Measurements from ENCODE around the gene INPP5J.
A peak's percentile ranks its signal among the peaks of the same experiment; 100 is the strongest.
"Not testable (repeated sequence)": the region's sequence is repeated elsewhere in the genome, so short reads cannot be mapped to it uniquely, and the experiment has no call there.

Gene INPP5J

GRCh38 chr22:31102441-31103081 lies 20.2 kb upstream of the INPP5J start:
- DNase-seq (ENCODE audit: low spot score) = no peak

GRCh38 chr22:31103111-31103510 lies 19.7 kb upstream of the INPP5J start:
- no peak for DNase-seq (ENCODE audit: low spot score)

DNA sequence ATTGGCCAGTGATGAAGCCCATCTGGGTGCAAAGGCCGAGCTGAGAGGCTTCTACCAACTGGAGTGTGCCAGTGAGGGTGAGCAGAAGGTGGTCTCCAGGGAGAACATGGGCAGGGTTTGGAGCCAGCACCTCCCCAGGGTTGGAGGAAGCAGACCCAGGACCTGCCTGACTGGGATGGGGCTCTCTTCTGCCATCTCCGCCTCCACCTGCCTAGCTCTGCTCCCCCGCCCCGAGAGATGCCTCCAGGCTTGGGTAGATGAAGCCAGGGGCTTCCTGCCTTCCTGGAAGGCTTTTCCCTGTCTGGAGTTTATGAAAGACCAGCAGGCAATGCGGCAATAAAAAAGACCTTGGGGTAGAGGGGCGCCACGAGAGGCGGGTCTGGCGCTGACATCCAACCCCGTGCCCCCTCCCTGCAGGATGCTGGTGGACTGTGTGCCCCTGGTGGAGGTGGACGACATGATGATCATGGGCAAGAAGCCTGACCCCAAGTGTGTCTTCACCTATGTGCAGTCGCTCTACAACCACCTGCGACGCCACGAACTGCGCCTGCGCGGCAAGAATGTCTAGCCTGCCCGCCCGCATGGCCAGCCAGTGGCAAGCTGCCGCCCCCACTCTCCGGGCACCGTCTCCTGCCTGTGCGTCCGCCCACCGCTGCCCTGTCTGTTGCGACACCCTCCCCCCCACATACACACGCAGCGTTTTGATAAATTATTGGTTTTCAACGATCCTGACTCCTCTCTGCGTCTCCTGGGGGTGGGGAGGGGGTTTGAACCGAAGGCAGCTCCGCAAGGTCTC lies 18.7 kb upstream of the INPP5J start:
- DNase-seq (ENCODE audit: low spot score) = no peak

GRCh38 chr22:31104869-31105268 lies 17.9 kb upstream of the INPP5J start:
- no peak for DNase-seq (ENCODE audit: low spot score)

DNA sequence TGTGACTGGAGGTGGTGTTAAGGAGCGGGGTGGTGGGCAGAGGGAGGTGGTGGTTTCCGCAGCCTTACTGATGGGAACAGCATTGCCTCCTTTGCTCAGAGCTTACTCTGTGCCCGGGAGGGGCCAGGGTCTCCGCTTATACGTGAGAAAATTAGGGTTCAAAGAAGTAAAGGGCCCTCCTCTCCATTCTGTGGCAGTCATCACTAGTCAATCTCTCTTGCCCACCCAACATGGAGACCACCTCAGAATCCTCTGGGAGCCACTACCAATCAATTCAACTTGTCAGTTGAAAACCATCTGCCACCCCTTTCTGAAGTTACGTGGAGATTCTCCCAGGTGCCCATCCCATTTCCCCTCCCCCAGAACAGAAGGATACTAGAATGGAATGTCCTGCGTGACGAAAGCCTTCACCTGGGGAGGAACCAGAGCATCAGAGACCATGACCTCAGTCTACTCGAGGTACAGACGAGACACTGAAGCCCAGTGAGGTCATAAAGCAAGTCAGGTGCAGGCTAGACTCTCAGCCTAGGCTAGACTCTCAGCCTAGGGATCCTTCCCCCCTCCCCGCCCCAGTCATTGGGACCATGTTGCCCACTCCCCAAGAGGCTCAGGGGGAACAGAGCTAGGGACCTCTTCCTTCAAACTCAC lies 17.4 kb upstream of the INPP5J start:
- DNase-seq (ENCODE audit: low spot score) = no peak

GRCh38 chr22:31106001-31106571 lies 16.7 kb upstream of the INPP5J start:
- no peak for DNase-seq (ENCODE audit: low spot score)

DNA sequence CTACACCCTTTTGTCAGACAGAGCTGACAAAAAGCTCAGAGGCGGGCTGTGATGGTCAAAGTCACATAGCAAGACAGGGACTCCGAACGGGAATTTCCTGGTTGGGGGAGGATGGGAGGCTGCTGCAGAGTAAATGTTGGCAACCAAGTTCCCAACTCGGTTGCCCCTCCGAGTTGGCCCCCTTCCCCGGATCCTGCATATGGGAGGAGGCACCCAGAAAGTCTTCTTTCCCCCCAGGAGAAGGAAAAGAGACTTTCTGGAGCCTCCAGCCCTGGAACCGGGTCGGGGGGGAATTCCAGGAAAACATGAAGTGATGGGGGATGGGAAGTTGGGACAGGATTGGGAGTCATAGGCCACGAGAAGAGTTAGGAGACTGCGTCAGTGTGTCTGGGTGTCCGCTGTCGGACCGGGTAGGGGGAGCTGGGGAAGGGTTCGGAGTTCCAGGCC lies 16.0 kb upstream of the INPP5J start:
- DNase-seq (ENCODE audit: low spot score) = no peak

DNA sequence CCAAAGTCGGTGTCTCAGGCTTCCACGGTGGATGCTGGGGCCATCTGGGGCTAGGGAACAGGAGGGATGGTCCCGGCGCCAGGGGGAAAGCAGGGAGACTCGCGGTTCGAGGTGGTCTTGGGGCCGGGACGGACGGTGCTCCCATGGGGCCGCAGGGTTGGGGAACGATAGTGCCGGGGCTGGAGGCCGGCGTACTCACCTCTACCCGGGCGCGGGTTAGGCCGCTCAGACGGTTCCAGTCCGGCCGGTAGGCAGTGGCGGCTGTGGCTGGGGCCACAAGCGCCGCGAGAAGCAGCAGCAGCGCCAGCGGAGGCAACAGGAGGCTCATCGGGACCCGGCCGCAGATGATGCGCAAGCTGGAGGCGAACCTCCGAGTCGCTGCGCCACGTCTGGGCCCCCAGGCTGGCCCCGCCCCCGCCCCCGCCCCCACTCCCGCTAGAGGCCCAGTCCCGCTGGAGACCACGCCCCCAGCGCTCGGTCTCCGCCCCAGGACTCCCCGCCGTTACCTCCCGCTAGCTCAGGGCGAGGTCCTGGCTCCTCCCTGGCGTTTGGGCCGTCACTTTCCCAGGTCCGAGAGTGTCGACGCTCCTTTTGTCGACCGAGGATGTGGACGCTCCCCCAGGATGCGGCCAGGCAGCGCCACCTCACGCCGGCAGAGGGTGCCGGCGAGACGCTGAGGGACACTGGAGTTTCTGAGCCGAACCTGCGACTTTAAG lies 15.4 kb upstream of the INPP5J start, which contains the start of gene SELENOM:
SELENOM (minus strand) TSS at position 391 of the 716 bp plus-strand sequence; CDS start at position 328, 63 bp downstream.
- peak; percentile 92 for DNase-seq (ENCODE audit: low spot score)

DNA sequence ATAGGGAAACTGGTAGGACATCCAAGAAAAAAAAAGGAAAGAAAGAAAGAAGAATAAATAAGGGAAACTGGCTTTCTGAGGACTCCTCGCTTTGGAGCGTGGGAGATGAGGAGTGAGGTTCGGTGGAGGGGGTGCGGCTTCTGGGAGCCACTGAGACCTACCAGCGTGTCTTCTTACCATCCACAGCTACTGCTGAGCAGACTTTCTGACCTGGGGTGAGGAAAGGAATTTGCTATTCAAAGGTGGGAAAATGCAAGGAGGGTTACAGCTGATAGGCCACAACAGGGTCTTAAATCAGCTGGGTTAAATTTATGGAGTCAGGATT lies 14.9 kb upstream of the INPP5J start:
- DNase-seq (ENCODE audit: low spot score) = no peak

GRCh38 chr22:31112547-31113091 lies 10.1 kb upstream of the INPP5J start:
- not testable (repeated sequence) for DNase-seq (ENCODE audit: low spot score)

GRCh38 chr22:31118046-31118820 lies 4.5 kb upstream of the INPP5J start:
- DNase-seq (ENCODE audit: low spot score) = no peak

DNA sequence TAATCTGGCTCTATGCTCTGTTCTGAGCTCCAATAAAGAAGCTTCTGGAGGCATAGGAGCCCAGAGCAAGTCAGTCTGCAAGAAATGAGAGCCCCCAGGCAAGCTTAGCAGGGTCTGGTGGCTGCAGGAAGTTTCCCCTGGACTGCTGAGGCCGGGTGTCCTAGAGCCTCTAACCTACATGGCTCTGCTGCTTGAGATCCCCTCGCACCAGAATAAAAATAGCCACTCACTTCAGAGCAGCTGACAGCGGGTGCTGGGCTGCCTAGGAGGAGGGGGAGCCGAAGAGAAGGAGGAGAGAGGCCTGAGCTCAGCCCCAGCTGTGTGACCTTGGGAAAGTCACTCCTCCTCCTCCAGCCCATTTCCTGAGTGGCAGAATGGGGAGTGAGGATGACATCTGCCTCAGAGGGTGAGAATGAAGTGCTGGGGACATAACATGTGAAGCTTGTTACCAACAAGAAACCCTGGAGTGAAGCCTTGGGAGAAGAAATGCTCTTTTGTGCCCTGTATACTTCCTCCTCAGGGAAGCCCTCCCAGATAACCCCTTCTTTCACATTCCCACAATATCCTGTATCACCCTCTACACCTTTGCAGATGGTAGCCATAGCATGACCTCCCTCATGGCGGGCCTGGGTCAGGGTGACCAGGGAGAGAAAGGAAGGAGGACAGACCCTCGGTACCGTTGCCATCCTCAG lies 3.6 kb upstream of the INPP5J start:
- DNase-seq (ENCODE audit: low spot score) = no peak

- DNase-seq (ENCODE audit: low spot score) = no peak
Observed at GRCh38 chr22:31120230-31120629, 2.5 kb upstream of the INPP5J start.

DNA sequence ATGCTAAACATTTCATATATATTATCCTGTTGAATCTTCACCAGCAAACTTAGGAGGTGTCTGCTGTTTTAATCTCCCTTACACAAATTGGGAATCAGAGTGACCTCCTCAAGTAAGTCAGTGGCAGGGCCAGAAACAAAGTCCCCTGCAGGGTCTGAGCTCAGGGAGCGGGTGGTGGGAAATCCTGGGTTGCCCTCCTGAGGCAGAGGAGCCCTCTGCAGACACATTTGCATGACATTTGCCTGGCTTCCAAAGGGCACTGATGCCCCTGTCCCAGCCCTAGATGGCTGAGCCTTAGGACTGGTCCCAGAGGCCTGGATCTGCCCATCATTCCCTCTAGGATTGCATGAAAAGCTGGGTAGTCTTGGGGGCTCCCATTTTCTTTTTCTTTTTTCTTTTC lies 2.1 kb upstream of the INPP5J start:
- no peak for DNase-seq (ENCODE audit: low spot score)

GRCh38 chr22:31121403-31121802 lies 1.4 kb upstream of the INPP5J start:
- DNase-seq (ENCODE audit: low spot score) = no peak

- no peak for DNase-seq (ENCODE audit: low spot score)
Observed at GRCh38 chr22:31122196-31122531, 602 bp upstream of the INPP5J start.

- DNase-seq (ENCODE audit: low spot score) = no peak
Observed at GRCh38 chr22:31123292-31123602, 481 bp downstream of the INPP5J start.

GRCh38 chr22:31124290-31124689 lies 1.5 kb downstream of the INPP5J start:
- no peak for DNase-seq (ENCODE audit: low spot score)

DNA sequence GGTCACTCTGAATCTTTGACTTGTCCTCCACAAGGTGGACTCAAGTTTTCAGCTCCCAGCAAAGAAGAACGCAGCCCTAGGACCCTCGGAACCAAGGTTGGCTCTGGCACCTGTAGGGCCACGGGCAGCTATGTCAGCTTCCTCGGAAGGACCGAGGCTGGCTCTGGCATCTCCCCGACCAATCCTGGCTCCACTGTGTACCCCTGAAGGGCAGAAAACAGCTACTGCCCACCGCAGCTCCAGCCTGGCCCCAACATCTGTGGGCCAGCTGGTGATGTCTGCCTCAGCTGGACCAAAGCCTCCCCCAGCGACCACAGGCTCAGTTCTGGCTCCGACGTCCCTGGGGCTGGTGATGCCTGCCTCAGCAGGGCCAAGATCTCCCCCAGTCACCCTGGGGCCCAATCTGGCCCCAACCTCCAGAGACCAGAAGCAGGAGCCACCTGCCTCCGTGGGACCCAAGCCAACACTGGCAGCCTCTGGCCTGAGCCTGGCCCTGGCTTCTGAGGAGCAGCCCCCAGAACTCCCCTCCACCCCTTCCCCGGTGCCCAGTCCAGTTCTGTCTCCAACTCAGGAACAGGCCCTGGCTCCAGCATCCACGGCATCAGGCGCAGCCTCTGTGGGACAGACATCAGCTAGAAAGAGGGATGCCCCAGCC lies 2.2 kb downstream of the INPP5J start:
- DNase-seq (ENCODE audit: low spot score) = no peak

DNA sequence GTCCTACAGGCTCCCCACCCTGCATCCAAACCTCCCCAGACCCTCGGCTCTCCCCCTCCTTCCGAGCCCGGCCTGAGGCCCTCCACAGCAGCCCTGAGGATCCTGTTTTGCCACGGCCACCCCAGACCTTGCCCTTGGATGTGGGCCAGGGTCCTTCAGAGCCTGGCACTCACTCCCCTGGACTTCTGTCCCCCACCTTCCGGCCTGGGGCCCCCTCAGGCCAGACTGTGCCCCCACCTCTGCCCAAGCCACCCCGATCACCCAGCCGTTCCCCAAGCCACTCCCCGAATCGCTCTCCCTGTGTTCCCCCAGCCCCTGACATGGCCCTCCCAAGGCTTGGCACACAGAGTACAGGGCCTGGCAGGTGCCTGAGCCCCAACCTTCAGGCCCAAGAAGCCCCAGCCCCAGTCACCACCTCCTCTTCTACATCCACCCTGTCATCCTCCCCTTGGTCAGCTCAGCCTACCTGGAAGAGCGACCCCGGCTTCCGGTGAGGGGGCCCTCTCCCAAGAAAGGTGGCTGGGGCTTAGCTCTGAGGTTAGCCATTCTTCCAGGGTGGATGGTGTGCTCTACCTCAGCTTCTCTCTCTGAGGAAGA lies 2.9 kb downstream of the INPP5J start:
- no peak for DNase-seq (ENCODE audit: low spot score)
